HCT116 (cell line): Measurements from ENCODE around the gene ROMO1. TPM values are rescaled to one million over a fixed set of nuclear protein-coding genes. Genes with fewer than 3 reads are reported as not detected.

Experiments used
- ATAC-seq: fragments of 200-7000 bp; cut with Tn5 transposase; 2 replicates; pipeline ENCODE4 v1.9.1; 2020; ENCODE audit warnings: mild to moderate bottlenecking, moderate library complexity
- BruUV-seq: library from RNA; stranded (reverse); fragments of 400-500 nt; replicated peaks from 2 replicates; lab custom pipeline; 2021; lab: Mats Ljungman, UMichigan
- CTCF ChIA-PET: fragments of 300-600 bp; sonication (Branson Sonifier 250); formaldehyde crosslinking; loops from one replicate; lab custom pipeline; 2021; ENCODE audit warnings: antibody characterized with exemption; lab: Charles Lee
- POLR2A ChIA-PET: fragments of 300-600, 350-600 bp; sonication (Branson Sonifier 250); formaldehyde crosslinking; loops from one replicate; lab custom pipeline; 2021; ENCODE audit warnings: antibody characterized with exemption; lab: Charles Lee
- RAD21 ChIA-PET, 2 experiments: fragments of 300-600 bp; sonication (Branson Sonifier 250); formaldehyde crosslinking; loops; one replicate each; lab custom pipeline; 2023; ENCODE audit warnings: low total read pairs in 2 of 2; ENCODE audit not compliant: uncharacterized antibody in 2 of 2, unreplicated experiment in 2 of 2, low non-redundant PET in 1 of 2; lab: Charles Lee
- DNase-seq: peaks from one replicate; pipeline ENCODE4 v3.0.0-alpha.2; 2010; ENCODE audit warnings: low read depth, low spot score
- H2AFZ ChIP-seq: fragments of 200-600 bp; shearing (Covaris generic), sonication (generic); 2 replicates; pipeline ENCODE4 v1.6.1; 2017; ENCODE audit warnings: low read depth, mixed run types, mixed read lengths, antibody characterized with exemption, low read length; ENCODE audit not compliant: poor library complexity, severe bottlenecking
- H3K27ac ChIP-seq: 2 replicates; pipeline ENCODE4 v1.5.1; 2012; ENCODE audit warnings: low read depth, low read length
- H3K27me3 ChIP-seq: fragments of 200-600 bp; sonication (generic); 2 replicates; pipeline ENCODE4 v1.6.1; 2016; ENCODE audit warnings: mixed run types, low read length, mixed read lengths; ENCODE audit not compliant: insufficient read depth
- H3K36me3 ChIP-seq, 2 experiments: fragments of 200-500 bp in 1 of 2; fragments of 200-600 bp in 1 of 2; sonication (Bioruptor generic) in 1 of 2; sonication (generic) in 1 of 2; 2 replicates each; pipeline versions ENCODE4 v1.5.1 to v1.6.1; 2014 to 2016; ENCODE audit warnings: low read length in 2 of 2, inconsistent platforms in 1 of 2, mixed read lengths in 1 of 2, mixed run types in 1 of 2; ENCODE audit not compliant: insufficient read depth in 2 of 2, control insufficient read depth in 1 of 2
- H3K4me1 ChIP-seq, 2 experiments: fragments of 200-600 bp in 1 of 2; sonication (generic) in 1 of 2; 2 replicates each; pipeline versions ENCODE4 v1.5.1 to v1.6.1; 2012 to 2017; ENCODE audit warnings: low read length in 2 of 2, inconsistent platforms in 1 of 2, mild to moderate bottlenecking in 1 of 2, mixed read lengths in 1 of 2, mixed run types in 1 of 2, moderate library complexity in 1 of 2; ENCODE audit not compliant: insufficient read depth in 2 of 2, control insufficient read depth in 1 of 2
- H3K4me2 ChIP-seq: fragments of 200-600 bp; sonication (generic); 2 replicates; pipeline ENCODE4 v1.6.1; 2017; ENCODE audit warnings: mixed run types, low read length, mixed read lengths
- H3K4me3 ChIP-seq, 2 experiments: fragments of 200-600 bp in 1 of 2; sonication (generic) in 1 of 2; replicated peaks in 1 of 2; 2 replicates each; pipeline ENCODE4 v1.5.1; 2011 to 2016; ENCODE audit warnings: low read length in 2 of 2, control low read depth in 1 of 2, low read depth in 1 of 2, mild to moderate bottlenecking in 1 of 2, mixed read lengths in 1 of 2, mixed run types in 1 of 2
- H3K79me2 ChIP-seq: fragments of 200-600 bp; sonication (generic); 2 replicates; pipeline ENCODE4 v1.6.1; 2017; ENCODE audit warnings: mild to moderate bottlenecking, mixed run types, low read length, moderate library complexity, mixed read lengths; ENCODE audit not compliant: insufficient read depth
- H3K9ac ChIP-seq: fragments of 200-600 bp; sonication (generic); 2 replicates; pipeline ENCODE4 v1.6.1; 2016; ENCODE audit warnings: low read length, mixed read lengths
- H3K9me2 ChIP-seq: fragments of 200-600 bp; sonication (generic), shearing (Covaris generic); 2 replicates; pipeline ENCODE4 v1.6.1; 2017; ENCODE audit warnings: mixed run types, mild to moderate bottlenecking, moderate library complexity; ENCODE audit not compliant: insufficient read depth
- H3K9me3 ChIP-seq, 2 experiments: fragments of 200-500 bp in 1 of 2; fragments of 200-600 bp in 1 of 2; sonication (Bioruptor generic) in 1 of 2; sonication (generic) in 1 of 2; 2 replicates each; pipeline ENCODE4 v1.6.1; 2014 to 2017; ENCODE audit warnings: low read length in 2 of 2, mixed read lengths in 2 of 2, inconsistent platforms in 1 of 2, low read depth in 1 of 2, mild to moderate bottlenecking in 1 of 2, mixed run types in 1 of 2, moderate library complexity in 1 of 2; ENCODE audit not compliant: control insufficient read depth in 1 of 2, insufficient read depth in 1 of 2
- H4K20me1 ChIP-seq: fragments of 200-600 bp; sonication (generic), shearing (Covaris generic); 2 replicates; pipeline ENCODE4 v1.6.1; 2017; ENCODE audit warnings: mixed run types, mild to moderate bottlenecking, moderate library complexity; ENCODE audit not compliant: insufficient read depth
- ATF3 ChIP-seq: IDR thresholded peaks from 2 replicates; pipeline ENCODE4 v1.6.1; 2012
- CBX3 ChIP-seq: IDR thresholded peaks from 2 replicates; pipeline ENCODE4 v1.6.1; 2012; ENCODE audit warnings: low read depth
- CEBPB ChIP-seq: IDR thresholded peaks from 2 replicates; pipeline ENCODE4 v1.6.1; 2012; ENCODE audit warnings: low read depth
- EGR1 ChIP-seq: IDR thresholded peaks from 2 replicates; pipeline ENCODE4 v1.6.1; 2012; ENCODE audit warnings: low read depth
- EZH2 ChIP-seq: fragments of 200-600 bp; sonication (generic); IDR thresholded peaks from 2 replicates; pipeline ENCODE4 v1.6.1; 2017; ENCODE audit warnings: antibody characterized with exemption, mixed run types
- EZH2phosphoT487 ChIP-seq: fragments of 200-600 bp; IDR thresholded peaks from 2 replicates; pipeline ENCODE4 v1.6.1; 2018; ENCODE audit warnings: antibody characterized with exemption, borderline replicate concordance
- FOSL1 ChIP-seq: IDR thresholded peaks from 2 replicates; pipeline ENCODE4 v1.6.1; 2012; ENCODE audit warnings: low read depth
- JUND ChIP-seq: IDR thresholded peaks from 2 replicates; pipeline ENCODE4 v1.6.1; 2012
- MAX ChIP-seq: IDR thresholded peaks from 2 replicates; pipeline ENCODE4 v1.6.1; 2012
- REST ChIP-seq: IDR thresholded peaks from 2 replicates; pipeline ENCODE4 v1.6.1; 2012; ENCODE audit warnings: low read depth
- SIN3A ChIP-seq: IDR thresholded peaks from 2 replicates; pipeline ENCODE4 v1.6.1; 2012; ENCODE audit warnings: low read depth
- TCF7L2 ChIP-seq: IDR thresholded peaks from 2 replicates; pipeline ENCODE4 v1.7.0; 2011; ENCODE audit warnings: borderline replicate concordance, inconsistent platforms; ENCODE audit not compliant: insufficient read depth, insufficient read length; ENCODE audit errors: extremely low read depth
- YY1 ChIP-seq: IDR thresholded peaks from 2 replicates; pipeline ENCODE4 v1.6.1; 2011; ENCODE audit warnings: low read length, low read depth, moderate library complexity, mild to moderate bottlenecking; ENCODE audit not compliant: insufficient replicate concordance; ENCODE audit errors: extremely low read depth
- ZBTB33 ChIP-seq: IDR thresholded peaks from 2 replicates; pipeline ENCODE4 v1.6.1; 2011; ENCODE audit warnings: mild to moderate bottlenecking, low read length, moderate library complexity; ENCODE audit not compliant: insufficient replicate concordance; ENCODE audit errors: extremely low read depth
- ZFX ChIP-seq: fragments of 450-650 bp; IDR thresholded peaks from 2 replicates; pipeline ENCODE4 v1.6.1; 2017
- intact Hi-C: fragments of 100-400 bp; cut with micrococcal nuclease; formaldehyde crosslinking; loops from 2 replicates; pipeline ENCODE4 v1.10.0; 2022
- total RNA-seq: library from RNA; stranded (reverse); gene quantifications from one replicate; pipeline ENCODE4 v1.2.1, GENCODE V29; 2021; ENCODE audit not compliant: unreplicated experiment

Gene ROMO1
- total RNA-seq, 1 experiment from 2014 or later = 167 TPM

GRCh38 chr20:35654415-35654814, 44.8 kb upstream of the ROMO1 start (continued):
- TF ChIP-seq REST (no peak), CEBPB (no peak), SIN3A (no peak), ATF3 (no peak), YY1 (no peak), FOSL1 (no peak), EGR1 (no peak)

- Histone ChIP-seq H3K79me2 (peaks cover 100% of the 10 kb centered on the region), H4K20me1 (peaks cover 75% of the 10 kb centered on the region), H3K4me3 (no peak overlapping the region), H2AFZ (no peak overlapping the region), H3K4me1 (peaks cover 20 to 22% of the 10 kb centered on the region in 2 experiments), H3K9me2 (no peaks in the 10 kb centered on the region), H3K27ac (no peak overlapping the region), H3K27me3 (no peaks in the 10 kb centered on the region), H3K4me2 (no peak overlapping the region), H3K9me3 (no peaks in the 10 kb centered on the region), H3K36me3 (peaks cover 11 to 38% of the 10 kb centered on the region in 2 experiments), H3K9ac (no peak overlapping the region)
- POLR2A ChIA-PET = no interaction called here
- CTCF ChIA-PET = interaction anchor here (0.6 kb wide), 1 partner anchor 41 kb away, joined by 3 read pairs; no protein-coding TSS in a partner anchor
- TF ChIP-seq EGR1 (no peak), TCF7L2 (no peak), EZH2 (no peak), EZH2phosphoT487 (no peak), SIN3A (no peak), CBX3 (no peak), JUND (no peak), ZFX (no peak), CEBPB (no peak), ZBTB33 (no peak), MAX (no peak), REST (no peak)
- no TSS peak for BruUV-seq
- DNase-seq (no peak), ATAC-seq (no peak)
- intact Hi-C loops = no loop called here
- RAD21 ChIA-PET = no interaction called here
Observed at GRCh38 chr20:35657271-35657670, 41.9 kb upstream of the ROMO1 start.
